Measurements from ENCODE around the gene SH3RF3. TPM values are rescaled to one million over a fixed set of nuclear protein-coding genes. Genes with fewer than 3 reads are reported as not detected.

The SH3RF3 gene
- polyA plus RNA-seq, 1 of the 3 experiments (the other 2 are of a cell fraction): 1.9 TPM

DNA sequence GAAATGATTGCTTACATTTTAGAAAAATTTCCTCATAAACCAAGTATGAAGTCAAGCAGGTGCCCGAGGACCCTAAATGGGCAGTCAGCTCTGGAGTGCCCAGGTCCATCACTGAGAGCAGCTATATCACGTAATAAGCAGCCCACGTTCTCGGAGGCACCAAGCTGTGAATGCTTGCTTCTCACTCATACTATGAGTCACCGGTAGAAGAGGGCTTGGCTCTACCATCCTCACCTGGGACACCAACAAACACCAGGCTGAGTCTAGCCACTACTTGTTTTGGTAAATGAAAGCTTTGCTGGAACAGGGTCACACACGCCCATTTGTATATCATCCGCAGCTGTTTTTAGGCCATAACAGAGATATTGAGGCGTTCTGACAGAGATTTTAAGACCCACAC lies 277.3 kb downstream of the SH3RF3 start:
- no peak for TF ChIP-seq RAD21 (IDR thresholded peaks at IDR 0.05; ENCODE audit: low read length)
- TF ChIP-seq SMC3 (IDR thresholded peaks at IDR 0.05; ENCODE audit: low read depth, low read length): no peak
- WGBS (ENCODE audit: low lambda C conversion rate): 85% methylated on average over 7 of the region's 8 CpGs
- H3K4me3 ChIP-seq (ENCODE audit: low read depth in 2 of 2, low read length in 1 of 2): no peak overlapping the region
- peaks cover 0 to 14% of the 10 kb centered on the region in 2 experiments; a peak in 1 of 4 replicates for H3K4me1 ChIP-seq (ENCODE audit: control insufficient read depth in 1 of 2, insufficient read depth in 2 of 2, low read depth in 1 of 2, low read length in 1 of 2)
- no peak overlapping the region for H2AFZ ChIP-seq (ENCODE audit: low read depth)
- H4K20me1 ChIP-seq (ENCODE audit: insufficient read depth): 0 out of 2 replicates have a peak, but pooled peaks cover 6% of the 10 kb centered on the region
- CTCF ChIA-PET: interaction anchor here (0.9 kb wide), 1 partner anchor 9 kb away, joined by 4 read pairs; no protein-coding TSS in a partner anchor
- H3K9me3 ChIP-seq: no peaks in the 10 kb centered on the region
- no peak overlapping the region for H3K27ac ChIP-seq (ENCODE audit: low read depth in 2 of 2, low read length in 1 of 2)
- no peaks in the 10 kb centered on the region for H3F3A ChIP-seq (replicated peaks; ENCODE audit: insufficient read depth)
- H3K27me3 ChIP-seq (ENCODE audit: insufficient read depth): no peaks in the 10 kb centered on the region
- POLR2A ChIA-PET: no interaction called here
- no peaks in the 10 kb centered on the region for H3K9me2 ChIP-seq
- no peak overlapping the region for H3K9ac ChIP-seq
- H3K4me2 ChIP-seq: no peak overlapping the region
- H3K36me3 ChIP-seq (replicated peaks in 1 of 2; ENCODE audit: control insufficient read depth in 1 of 2, insufficient read depth in 2 of 2, low read length in 1 of 2): no peaks in the 10 kb centered on the region
- no peak for DNase-seq
- no peaks in the 10 kb centered on the region for H3K79me2 ChIP-seq (ENCODE audit: insufficient read depth)

GRCh38 chr2:109407276-109408042 lies 278.5 kb downstream of the SH3RF3 start:
- TF ChIP-seq YY1 (IDR thresholded peaks at IDR 0.05; ENCODE audit: low read depth): no peak
- no peak for TF ChIP-seq PBX3 (IDR thresholded peaks at IDR 0.05)
- Histone ChIP-seq H3K9me2 (no peaks in the 10 kb centered on the region), H2AFZ (ENCODE audit: low read depth) (no peak overlapping the region), H3K27ac (ENCODE audit: low read depth in 2 of 2, low read length in 1 of 2) (no peak overlapping the region), H3K9me3 (no peaks in the 10 kb centered on the region), H3K79me2 (ENCODE audit: insufficient read depth) (no peaks in the 10 kb centered on the region), H3K27me3 (ENCODE audit: insufficient read depth) (no peaks in the 10 kb centered on the region), H3K9ac (no peak overlapping the region), H3K4me2 (no peak overlapping the region), H3K4me3 (ENCODE audit: low read depth in 2 of 2, low read length in 1 of 2) (no peak overlapping the region), H3F3A (replicated peaks; ENCODE audit: insufficient read depth) (no peaks in the 10 kb centered on the region), H3K4me1 (ENCODE audit: control insufficient read depth in 1 of 2, insufficient read depth in 2 of 2, low read depth in 1 of 2, low read length in 1 of 2) (peaks cover 0 to 12% of the 10 kb centered on the region in 2 experiments; a peak in 1 of 4 replicates), H3K36me3 (replicated peaks in 1 of 2; ENCODE audit: control insufficient read depth in 1 of 2, insufficient read depth in 2 of 2, low read length in 1 of 2) (no peaks in the 10 kb centered on the region), H4K20me1 (ENCODE audit: insufficient read depth) (0 out of 2 replicates have a peak, but pooled peaks cover 6% of the 10 kb centered on the region)
- 69% methylated on average over 5 of the region's 7 CpGs for WGBS (ENCODE audit: low lambda C conversion rate)
- ChIA-PET CTCF (interaction anchor here (0.9 to 1.9 kb wide), 3 partner anchors 11 to 103 kb away, joined by 3 to 6 read pairs (median 4); no protein-coding TSS in a partner anchor), POLR2A (no interaction called here)
- DNase-seq: no peak

- WGBS (ENCODE audit: low lambda C conversion rate): 75% methylated on average over 3 of the region's 4 CpGs
- H3K4me2 ChIP-seq: no peak overlapping the region
- H3K27ac ChIP-seq (ENCODE audit: low read depth in 2 of 2, low read length in 1 of 2): no peak overlapping the region
- POLR2A ChIA-PET: no interaction called here
- no peak overlapping the region for H3K9ac ChIP-seq
- H3K36me3 ChIP-seq (replicated peaks in 1 of 2; ENCODE audit: control insufficient read depth in 1 of 2, insufficient read depth in 2 of 2, low read length in 1 of 2): no peaks in the 10 kb centered on the region
- 0 out of 2 replicates have a peak, but pooled peaks cover 3% of the 10 kb centered on the region for H4K20me1 ChIP-seq (ENCODE audit: insufficient read depth)
- TF ChIP-seq GATA2 (CRISPR knock-in tag; IDR thresholded peaks at IDR 0.05) (no peak), YY1 (IDR thresholded peaks at IDR 0.05; ENCODE audit: low read depth) (no peak), RXRA (IDR thresholded peaks at IDR 0.05; ENCODE audit: borderline replicate concordance, low read depth) (no peak), GABPA (IDR thresholded peaks at IDR 0.05; ENCODE audit: low read depth) (no peak), ZBTB33 (IDR thresholded peaks at IDR 0.05; ENCODE audit: borderline replicate concordance, low read depth) (no peak), FOXJ3 (CRISPR knock-in tag; IDR thresholded peaks at IDR 0.05) (no peak)
- TF ChIP-seq, protein P1, sequence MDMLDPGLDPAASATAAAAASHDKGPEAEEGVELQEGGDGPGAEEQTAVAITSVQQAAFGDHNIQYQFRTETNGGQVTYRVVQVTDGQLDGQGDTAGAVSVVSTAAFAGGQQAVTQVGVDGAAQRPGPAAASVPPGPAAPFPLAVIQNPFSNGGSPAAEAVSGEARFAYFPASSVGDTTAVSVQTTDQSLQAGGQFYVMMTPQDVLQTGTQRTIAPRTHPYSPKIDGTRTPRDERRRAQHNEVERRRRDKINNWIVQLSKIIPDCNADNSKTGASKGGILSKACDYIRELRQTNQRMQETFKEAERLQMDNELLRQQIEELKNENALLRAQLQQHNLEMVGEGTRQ (IDR thresholded peaks at IDR 0.05; ENCODE audit: borderline replicate concordance, low read depth, low read length): no peak
- no peak overlapping the region for H3K4me3 ChIP-seq (ENCODE audit: low read depth in 2 of 2, low read length in 1 of 2)
- peaks cover 0 to 12% of the 10 kb centered on the region in 2 experiments; a peak in 1 of 4 replicates for H3K4me1 ChIP-seq (ENCODE audit: control insufficient read depth in 1 of 2, insufficient read depth in 2 of 2, low read depth in 1 of 2, low read length in 1 of 2)
- H3K79me2 ChIP-seq (ENCODE audit: insufficient read depth): no peaks in the 10 kb centered on the region
- no peak overlapping the region for H2AFZ ChIP-seq (ENCODE audit: low read depth)
- CTCF ChIA-PET: interaction anchor here (1.4 to 1.9 kb wide), 2 partner anchors 16 to 102 kb away, joined by 3 to 6 read pairs; no protein-coding TSS in a partner anchor
- no peaks in the 10 kb centered on the region for H3K9me2 ChIP-seq
- no peaks in the 10 kb centered on the region for H3F3A ChIP-seq (replicated peaks; ENCODE audit: insufficient read depth)
- H3K27me3 ChIP-seq (ENCODE audit: insufficient read depth): no peaks in the 10 kb centered on the region
- DNase-seq: no peak
- no peaks in the 10 kb centered on the region for H3K9me3 ChIP-seq
Measured at GRCh38 chr2:109408043-109408335, 279.0 kb downstream of the SH3RF3 start.

Data from SK-N-SH (cell line).